SK-N-SH treated with all-trans-retinoic acid at 6 μM for 48 hours (cell line): Measurements from ENCODE around the gene TET3.
"Not testable (repeated sequence)": the region's sequence is repeated elsewhere in the genome, so short reads cannot be mapped to it uniquely, and the experiment has no call there.

ENCODE experiments used
- CSRNP3 ChIP-seq: fragments of 250-450 bp; sonication (Bioruptor Pico); IDR thresholded peaks from 2 replicates; pipeline ENCODE4 v1.5.1; 2021; ENCODE audit warnings: mild to moderate bottlenecking, moderate library complexity
- GLIS3 ChIP-seq: fragments of 250-450 bp; sonication (Bioruptor Pico); IDR thresholded peaks from 2 replicates; pipeline ENCODE4 v1.5.0; 2020; ENCODE audit warnings: mild to moderate bottlenecking, moderate library complexity
- ISL1 ChIP-seq: fragments of 250-450 bp; sonication (Bioruptor Pico); IDR thresholded peaks from 2 replicates; pipeline ENCODE4 v2.1.2; 2022; ENCODE audit warnings: mild to moderate bottlenecking, moderate library complexity
- PATZ1 ChIP-seq: fragments of 250-450 bp; sonication (Bioruptor Pico); IDR thresholded peaks from 2 replicates; pipeline ENCODE4 v1.8.0; 2020; ENCODE audit warnings: mild to moderate bottlenecking, moderate library complexity, borderline replicate concordance
- POU6F1 ChIP-seq: fragments of 250-450 bp; sonication (Bioruptor Pico); IDR thresholded peaks from 2 replicates; pipeline ENCODE4 v1.8.0; 2021; ENCODE audit warnings: low read depth, mild to moderate bottlenecking, moderate library complexity, borderline replicate concordance
- RARB ChIP-seq: fragments of 250-450 bp; sonication (Bioruptor Pico); IDR thresholded peaks from 2 replicates; pipeline ENCODE4 v1.8.0; 2021; ENCODE audit warnings: mild to moderate bottlenecking, moderate library complexity
- SNAI2 ChIP-seq: fragments of 250-450 bp; sonication (Bioruptor Pico); IDR thresholded peaks from 2 replicates; pipeline ENCODE4 v1.5.0; 2020; ENCODE audit warnings: mild to moderate bottlenecking, moderate library complexity
- ZFP30 ChIP-seq: fragments of 450-650 bp; formaldehyde crosslinking; IDR thresholded peaks from 2 replicates; pipeline ENCODE4 v1.5.0; 2022; ENCODE audit warnings: mild to moderate bottlenecking, moderate library complexity

DNA sequence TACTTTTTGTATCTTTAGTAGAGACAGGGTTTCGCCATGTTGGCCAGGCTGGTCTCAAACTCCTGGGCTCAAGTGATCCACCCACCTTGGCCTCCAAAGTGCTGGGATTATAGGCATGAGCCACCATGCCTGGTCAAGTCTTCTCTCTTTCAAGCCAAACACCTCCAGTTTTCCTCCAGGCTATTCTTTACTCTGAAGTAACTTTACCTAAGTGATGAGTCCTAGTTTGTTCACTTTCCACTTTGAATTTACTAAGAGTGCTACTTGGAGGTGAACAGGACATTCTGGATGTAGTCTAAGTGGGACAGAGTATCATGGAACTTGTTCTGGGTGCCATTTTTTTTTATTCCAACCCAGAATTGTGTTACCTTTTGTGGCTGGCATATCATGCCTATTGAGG lies 44.6 kb upstream of the TET3 start:
- not testable (repeated sequence) for TF ChIP-seq CSRNP3; GLIS3 (CRISPR knock-in tag); POU6F1 (CRISPR knock-in tag); SNAI2 (CRISPR knock-in tag); PATZ1 (CRISPR knock-in tag); ISL1 (CRISPR knock-in tag); RARB; ZFP30 (CRISPR knock-in tag)
